Erythroblast (primary cell): ENCODE data around the gene APAF1.
A peak's percentile ranks its signal among the peaks of the same experiment; 100 is the strongest.

Source experiments
- DNase-seq, 2 experiments: peaks; one replicate each; lab custom pipeline; 2025; lab: John Stamatoyannopoulos, UW
- GATA1 ChIP-seq: IDR thresholded peaks from 2 replicates; pipeline ENCODE4 v1.6.1; 2011; ENCODE audit warnings: low read depth, mild to moderate bottlenecking, control low read depth, low read length, moderate library complexity
- POLR2A ChIP-seq: IDR thresholded peaks from 2 replicates; pipeline ENCODE4 v1.6.1; 2011; ENCODE audit warnings: mild to moderate bottlenecking, low read length

The APAF1 gene

GRCh38 chr12:98646294-98647090, 1.4 kb downstream of the APAF1 start:
- DNase-seq: peak; percentile 40
- TF ChIP-seq GATA1 (no peak), POLR2A (no peak)

DNA sequence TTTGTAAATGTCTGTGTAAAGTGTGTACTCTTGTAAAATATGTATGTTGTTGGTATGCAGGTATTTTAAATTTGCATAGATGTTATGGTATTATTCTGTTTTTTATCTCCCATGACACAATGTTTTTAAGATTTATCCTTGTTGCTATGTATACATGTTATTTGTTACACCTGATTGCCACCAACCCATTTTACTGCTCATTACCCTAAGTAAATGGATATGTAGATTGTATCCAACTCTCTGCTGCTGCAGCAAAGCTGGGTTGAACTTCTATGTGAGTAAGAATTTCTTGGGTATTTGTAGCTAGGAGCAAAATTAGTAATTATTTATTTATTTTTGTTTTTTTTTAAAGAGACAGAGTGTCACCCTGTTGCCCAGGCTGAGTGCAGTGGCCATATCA, 6.2 kb downstream of the APAF1 start:
- TF ChIP-seq GATA1 (no peak), POLR2A (no peak)
- DNase-seq: no peak

GRCh38 chr12:98653866-98654493, 8.9 kb downstream of the APAF1 start:
- no peak for TF ChIP-seq GATA1
- no peak for TF ChIP-seq POLR2A

DNA sequence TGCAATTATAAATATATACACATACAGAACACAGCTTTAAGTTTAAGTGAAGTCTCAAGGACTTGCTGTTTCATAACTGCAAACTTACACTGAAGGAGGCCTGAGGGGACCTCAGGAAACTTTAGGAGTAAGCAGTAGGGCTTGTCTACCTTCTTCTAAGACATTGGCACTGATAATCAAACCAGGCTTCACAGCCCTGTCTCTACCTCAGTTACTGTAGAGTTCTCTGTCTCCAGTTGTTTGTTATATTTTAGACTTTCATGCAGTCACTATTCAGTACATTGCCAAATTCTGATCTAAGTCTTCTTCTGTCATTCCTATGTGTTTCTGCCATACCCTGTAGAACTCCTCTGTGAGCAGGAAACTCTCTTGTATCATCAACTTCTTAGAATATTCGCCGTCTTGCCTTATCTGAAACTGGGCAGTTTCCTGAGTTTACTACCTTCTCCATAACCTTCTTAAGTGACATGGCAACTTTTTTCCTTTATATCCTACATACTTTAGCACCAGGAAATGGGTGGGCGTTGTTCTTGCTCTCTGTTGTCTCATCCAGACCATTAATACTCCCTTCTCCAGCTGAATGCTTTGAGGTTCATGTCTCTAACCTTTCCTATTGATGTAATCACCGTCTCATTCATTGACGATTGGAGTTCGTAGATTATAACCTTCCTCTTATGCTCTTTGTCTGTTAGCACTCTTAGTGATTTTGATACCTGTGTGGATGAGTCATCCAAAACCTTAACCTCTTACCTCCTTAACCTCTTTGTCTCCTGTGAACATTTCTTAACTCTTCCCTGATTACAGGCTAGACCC, 11.4 kb downstream of the APAF1 start:
- DNase-seq: no peak
- TF ChIP-seq GATA1 (no peak), POLR2A (no peak)

More at GRCh38 chr12:98653866-98654493, 8.9 kb downstream of the APAF1 start:
- peak; percentile 68 to 78 for DNase-seq

DNA sequence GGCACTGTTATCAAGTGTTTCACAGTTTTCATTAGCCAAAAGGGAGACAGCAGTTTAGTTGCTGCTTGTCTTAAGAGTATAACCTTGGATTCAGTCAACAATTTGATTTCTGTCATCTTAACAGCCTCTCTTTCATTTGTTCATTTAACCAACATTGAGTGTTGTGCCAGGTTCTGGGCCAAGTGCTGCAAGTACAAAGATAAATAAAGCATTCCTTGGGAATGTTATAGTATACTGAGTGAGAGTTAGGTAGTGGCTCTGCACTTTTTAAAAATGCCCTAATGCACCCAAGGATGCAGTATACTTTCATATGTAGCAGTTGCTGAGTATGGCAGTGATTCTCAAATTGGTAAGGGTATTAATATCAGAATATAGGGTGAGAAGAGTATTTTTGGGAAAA, 15.4 kb downstream of the APAF1 start:
- TF ChIP-seq GATA1 (no peak), POLR2A (no peak)

DNA sequence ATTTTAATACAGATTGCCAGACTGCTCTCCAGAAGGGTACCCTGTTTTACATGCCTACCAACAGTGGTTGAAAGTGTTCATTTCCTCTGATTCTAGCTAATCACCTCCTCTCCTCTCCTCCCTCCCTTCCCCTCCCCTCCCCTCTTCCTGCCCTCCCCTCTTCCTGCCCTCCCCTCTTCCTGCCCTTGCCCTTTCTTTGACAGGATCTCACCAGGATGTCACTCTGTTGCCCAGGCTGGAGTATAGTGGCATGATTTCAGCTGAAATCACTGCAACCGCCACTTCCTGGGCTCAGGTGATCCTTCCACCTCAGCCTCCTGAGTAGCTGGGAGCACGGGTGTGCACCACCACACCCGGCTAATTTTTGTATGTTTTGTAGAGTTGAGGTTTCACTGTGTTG, 24.7 kb downstream of the APAF1 start:
- TF ChIP-seq POLR2A (no peak), GATA1 (no peak)

More for the DNA sequence above, 15.4 kb downstream of the APAF1 start:
- DNase-seq: no peak

DNA sequence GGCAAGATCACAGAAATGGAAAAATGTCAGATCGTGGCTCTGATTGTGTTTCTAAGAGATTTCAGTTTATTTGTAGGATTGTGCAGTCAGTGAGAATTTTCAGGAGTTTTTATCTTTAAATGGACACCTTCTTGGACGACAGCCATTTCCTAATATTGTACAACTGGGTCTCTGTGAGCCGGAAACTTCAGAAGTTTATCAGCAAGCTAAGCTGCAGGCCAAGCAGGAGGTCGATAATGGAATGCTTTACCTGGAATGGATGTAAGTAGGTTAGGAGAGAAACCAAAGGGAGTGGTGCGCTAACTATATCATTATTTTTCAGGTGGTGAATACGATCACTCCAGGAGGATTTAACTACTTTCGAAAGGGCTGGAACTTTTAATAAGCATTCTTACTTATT, 26.4 kb downstream of the APAF1 start:
- TF ChIP-seq GATA1 (no peak), POLR2A (no peak)
- no peak for DNase-seq

More for the DNA sequence above, 24.7 kb downstream of the APAF1 start:
- no peak for DNase-seq

GRCh38 chr12:98674841-98675240, 29.8 kb downstream of the APAF1 start:
- no peak for DNase-seq
- TF ChIP-seq GATA1 (no peak), POLR2A (no peak)

GRCh38 chr12:98678236-98678945, 33.3 kb downstream of the APAF1 start:
- DNase-seq: no peak

GRCh38 chr12:98678946-98679610, 34.0 kb downstream of the APAF1 start:
- TF ChIP-seq GATA1 (no peak), POLR2A (no peak)
- DNase-seq: no peak

More at GRCh38 chr12:98678236-98678945, 33.3 kb downstream of the APAF1 start:
- TF ChIP-seq GATA1: no peak
- no peak for TF ChIP-seq POLR2A

- TF ChIP-seq GATA1: no peak
- TF ChIP-seq POLR2A: no peak
These were observed 34.5 kb downstream of the APAF1 start for GRCh38 chr12:98679611-98680005.

GRCh38 chr12:98684199-98684598, 39.1 kb downstream of the APAF1 start:
- TF ChIP-seq POLR2A: no peak
- TF ChIP-seq GATA1: no peak
- no peak for DNase-seq

More at GRCh38 chr12:98679611-98680005, 34.5 kb downstream of the APAF1 start:
- no peak for DNase-seq
